Activated B cell treated with CpG ODN at 0.5 μM for 24 hours (primary cell): ENCODE measurements around the gene TRIM2. TPM values are rescaled to one million over a fixed set of nuclear protein-coding genes. Genes with fewer than 3 reads are reported as not detected.

Source experiments
- ATAC-seq: fragments of 200-7000 bp; cut with Tn5 transposase; one replicate; pipeline ENCODE4 v1.10.0; 2021; ENCODE audit warnings: low read depth, mild to moderate bottlenecking, moderate library complexity
- CTCF ChIA-PET: fragments of 350-600 bp; sonication (Branson Sonifier 250); formaldehyde crosslinking; loops from one replicate; lab custom pipeline; 2021; ENCODE audit warnings: antibody characterized with exemption; lab: Charles Lee
- POLR2A ChIA-PET: fragments of 350-600 bp; sonication (Branson Sonifier 250); formaldehyde crosslinking; loops from one replicate; lab custom pipeline; 2021; ENCODE audit warnings: antibody characterized with exemption; lab: Charles Lee
- DNase-seq: peaks from one replicate; pipeline ENCODE4 v3.0.0; 2022
- H3K27ac Mint-ChIP-seq: one replicate; pipeline ENCODE4 v1.8.0; 2020; ENCODE audit warnings: mixed read lengths
- H3K27me3 Mint-ChIP-seq: one replicate; pipeline ENCODE4 v1.8.0; 2021; ENCODE audit warnings: mixed read lengths
- H3K36me3 Mint-ChIP-seq: one replicate; pipeline ENCODE4 v1.8.0; 2021; ENCODE audit warnings: low read depth, mixed read lengths
- H3K4me1 Mint-ChIP-seq: one replicate; pipeline ENCODE4 v1.8.0; 2021; ENCODE audit warnings: mixed read lengths
- H3K4me3 Mint-ChIP-seq: one replicate; pipeline ENCODE4 v1.8.0; 2020; ENCODE audit warnings: mild to moderate bottlenecking, mixed read lengths
- H3K9me3 Mint-ChIP-seq: one replicate; pipeline ENCODE4 v1.8.0; 2020; ENCODE audit warnings: mixed read lengths
- intact Hi-C: fragments of 100-400 bp; cut with micrococcal nuclease; formaldehyde crosslinking; loops from one replicate; pipeline ENCODE4 v1.15.1; 2024
- total RNA-seq: library from RNA; stranded (reverse); gene quantifications from 2 replicates; pipeline ENCODE4 v1.2.3, GENCODE V29; 2022
- TF ChIP-seq, protein P1 (sequence below): fragments of 200-600 bp; IDR thresholded peaks from one replicate; pipeline ENCODE4 v1.8.0; 2022; ENCODE audit warnings: antibody characterized with exemption, mild to moderate bottlenecking

TRIM2 gene
- total RNA-seq, 1 donor from 2014 or later = 5.1 TPM

DNA sequence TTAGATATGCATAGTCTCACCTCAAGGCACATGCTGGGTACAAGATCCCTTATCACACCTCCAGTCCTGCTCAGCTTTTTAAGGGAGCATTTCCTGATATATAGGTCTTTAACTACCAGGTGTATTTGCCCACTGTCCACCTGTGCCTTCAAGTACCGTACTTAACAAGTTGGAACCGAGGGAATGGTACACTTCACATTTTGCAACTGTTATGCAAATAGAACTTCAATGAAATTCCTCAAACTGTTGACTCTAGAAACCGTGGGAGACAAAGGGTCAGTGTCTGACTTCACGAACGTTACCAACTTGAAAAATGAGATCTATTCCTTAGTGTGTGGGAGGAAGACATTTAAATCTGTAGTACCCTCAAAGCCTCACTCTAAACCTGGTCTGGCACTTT is 5.2 kb downstream of the TRIM2 start:
- Mint-ChIP-seq H3K4me1 (peaks cover 10% of the 10 kb centered on the region), H3K27me3 (peaks cover 17% of the 10 kb centered on the region), H3K9me3 (peaks cover 5% of the 10 kb centered on the region), H3K4me3 (no peak overlapping the region), H3K36me3 (no peaks in the 10 kb centered on the region), H3K27ac (no peak overlapping the region)
- DNase-seq (no peak), ATAC-seq (no peak)
- CTCF ChIA-PET = no interaction called here
- intact Hi-C loops = no loop called here
- POLR2A ChIA-PET = no interaction called here
- TF ChIP-seq, protein P1, sequence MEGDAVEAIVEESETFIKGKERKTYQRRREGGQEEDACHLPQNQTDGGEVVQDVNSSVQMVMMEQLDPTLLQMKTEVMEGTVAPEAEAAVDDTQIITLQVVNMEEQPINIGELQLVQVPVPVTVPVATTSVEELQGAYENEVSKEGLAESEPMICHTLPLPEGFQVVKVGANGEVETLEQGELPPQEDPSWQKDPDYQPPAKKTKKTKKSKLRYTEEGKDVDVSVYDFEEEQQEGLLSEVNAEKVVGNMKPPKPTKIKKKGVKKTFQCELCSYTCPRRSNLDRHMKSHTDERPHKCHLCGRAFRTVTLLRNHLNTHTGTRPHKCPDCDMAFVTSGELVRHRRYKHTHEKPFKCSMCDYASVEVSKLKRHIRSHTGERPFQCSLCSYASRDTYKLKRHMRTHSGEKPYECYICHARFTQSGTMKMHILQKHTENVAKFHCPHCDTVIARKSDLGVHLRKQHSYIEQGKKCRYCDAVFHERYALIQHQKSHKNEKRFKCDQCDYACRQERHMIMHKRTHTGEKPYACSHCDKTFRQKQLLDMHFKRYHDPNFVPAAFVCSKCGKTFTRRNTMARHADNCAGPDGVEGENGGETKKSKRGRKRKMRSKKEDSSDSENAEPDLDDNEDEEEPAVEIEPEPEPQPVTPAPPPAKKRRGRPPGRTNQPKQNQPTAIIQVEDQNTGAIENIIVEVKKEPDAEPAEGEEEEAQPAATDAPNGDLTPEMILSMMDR = no peak

DNA sequence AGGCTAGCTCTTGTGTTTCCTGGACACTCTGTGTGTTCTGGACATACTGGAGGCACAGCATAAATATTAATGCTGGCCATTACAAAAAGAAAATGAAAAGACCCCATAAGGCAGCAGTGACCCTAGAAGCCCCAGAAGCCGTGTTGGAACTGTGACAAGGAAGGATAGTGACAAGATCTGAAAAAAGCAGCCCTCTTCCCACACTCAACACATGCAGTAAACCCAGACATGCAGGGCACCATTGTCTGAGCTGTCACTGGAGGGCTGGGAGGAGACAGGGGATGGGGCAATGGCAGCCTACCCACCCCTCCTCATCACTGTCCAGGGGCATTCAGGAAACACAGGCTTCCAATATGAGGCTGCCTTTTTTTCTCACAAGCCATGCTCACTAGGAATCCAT is 6.5 kb downstream of the TRIM2 start:
- ChIA-PET POLR2A (no interaction called here), CTCF (no interaction called here)
- Mint-ChIP-seq H3K36me3 (no peaks in the 10 kb centered on the region), H3K9me3 (peaks cover 5% of the 10 kb centered on the region), H3K27me3 (peaks cover 17% of the 10 kb centered on the region), H3K4me1 (no peaks in the 10 kb centered on the region), H3K4me3 (no peak overlapping the region), H3K27ac (no peak overlapping the region)
- intact Hi-C loops = no loop called here
- TF ChIP-seq, protein P1 = no peak
- DNase-seq (no peak), ATAC-seq (no peak)

DNA sequence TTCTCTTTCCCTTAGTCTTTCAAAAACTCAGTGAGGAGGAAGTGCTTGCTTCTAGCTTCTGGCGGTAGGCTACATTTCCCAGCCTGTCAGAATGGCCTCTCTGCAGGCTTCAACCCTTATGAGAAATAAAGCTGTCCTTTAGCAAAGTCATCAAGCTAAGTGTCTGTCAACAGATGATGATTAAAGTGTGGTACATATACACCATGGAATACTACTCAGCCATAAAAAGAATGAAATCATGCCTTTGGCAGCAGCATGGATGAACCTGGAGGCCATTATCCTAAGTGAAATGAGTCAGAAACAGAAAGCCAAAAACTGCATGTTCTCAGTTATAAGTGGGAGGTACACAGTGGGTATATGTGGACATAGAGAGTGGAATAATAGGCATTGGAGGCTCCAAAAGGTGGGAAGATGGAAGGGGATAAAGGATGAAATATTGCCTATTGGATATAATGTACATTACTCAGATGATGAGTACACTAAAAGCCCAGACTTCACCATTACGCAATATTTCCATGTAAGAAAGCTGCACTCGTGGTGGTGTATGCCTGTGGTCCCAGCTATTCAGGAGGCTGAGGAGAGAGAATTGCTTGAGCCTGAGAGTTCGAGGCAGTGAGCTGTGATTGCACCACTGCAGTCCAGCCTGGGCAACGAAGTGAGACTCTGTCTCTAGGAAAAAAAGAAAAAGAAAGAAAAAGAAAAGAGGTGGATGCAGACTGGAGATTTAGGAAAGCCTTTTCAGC is 7.9 kb downstream of the TRIM2 start:
- intact Hi-C loops = no loop called here
- peaks cover 10% of the 10 kb centered on the region for H3K27me3 Mint-ChIP-seq
- no peaks in the 10 kb centered on the region for H3K36me3 Mint-ChIP-seq
- ATAC-seq (no peak), DNase-seq (no peak)
- CTCF ChIA-PET = no interaction called here
- no peak overlapping the region for H3K4me3 Mint-ChIP-seq
- TF ChIP-seq, protein P1 = no peak
- H3K27ac Mint-ChIP-seq = no peak overlapping the region
- H3K4me1 Mint-ChIP-seq = peaks cover 2% of the 10 kb centered on the region
- H3K9me3 Mint-ChIP-seq = peaks cover 5% of the 10 kb centered on the region
- POLR2A ChIA-PET = no interaction called here

DNA sequence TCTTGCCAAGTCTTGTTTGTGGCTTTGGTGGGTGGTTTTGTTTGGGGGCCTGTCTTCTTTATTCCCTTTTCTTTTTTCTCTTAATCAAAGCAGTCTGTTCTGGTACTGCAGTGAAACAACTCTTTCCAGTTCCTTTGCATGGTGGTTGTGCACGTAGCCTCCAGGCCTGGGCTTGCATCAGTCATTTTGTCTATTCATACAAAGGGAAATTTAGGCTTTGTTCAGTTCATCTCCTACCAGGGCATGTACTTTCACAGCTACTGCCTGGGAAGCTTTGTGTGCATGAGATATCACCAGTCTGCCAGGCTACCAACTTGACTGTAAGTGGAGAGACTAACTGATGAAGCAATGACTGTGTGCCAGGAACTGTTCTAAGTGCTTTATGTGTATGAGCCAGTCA is 8.5 kb downstream of the TRIM2 start:
- Mint-ChIP-seq H3K36me3 (no peaks in the 10 kb centered on the region), H3K9me3 (peaks cover 5% of the 10 kb centered on the region), H3K27ac (no peak overlapping the region), H3K27me3 (peaks cover 10% of the 10 kb centered on the region), H3K4me3 (no peak overlapping the region), H3K4me1 (peaks cover 8% of the 10 kb centered on the region)
- intact Hi-C loops = no loop called here
- TF ChIP-seq, protein P1 = no peak
- POLR2A ChIA-PET = no interaction called here
- CTCF ChIA-PET = no interaction called here
- DNase-seq (no peak), ATAC-seq (no peak)

DNA sequence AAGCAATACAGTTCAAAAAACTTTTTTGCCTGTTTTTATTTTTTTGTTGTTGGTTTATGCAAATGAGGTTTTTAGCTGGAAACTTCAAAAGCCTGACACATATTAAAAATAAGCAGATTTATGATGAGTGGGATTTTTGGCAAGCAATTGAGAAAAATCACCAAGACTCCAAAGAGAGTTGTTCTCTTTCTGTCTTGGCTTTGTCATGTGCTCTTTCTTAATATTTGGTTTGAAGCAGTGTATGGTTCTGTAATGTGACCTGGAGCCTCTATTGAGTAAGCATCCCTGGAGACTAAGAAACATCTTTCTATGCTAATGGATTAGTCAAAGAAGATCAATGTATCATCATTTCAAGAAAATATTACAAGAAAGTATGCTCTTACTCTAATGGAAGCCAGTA is 11.7 kb downstream of the TRIM2 start:
- TF ChIP-seq, protein P1 = no peak
- ChIA-PET CTCF (no interaction called here), POLR2A (no interaction called here)
- H3K4me1 Mint-ChIP-seq = peaks cover 9% of the 10 kb centered on the region
- H3K4me3 Mint-ChIP-seq = no peak overlapping the region
- no peaks in the 10 kb centered on the region for H3K27me3 Mint-ChIP-seq
- H3K36me3 Mint-ChIP-seq = no peaks in the 10 kb centered on the region
- H3K27ac Mint-ChIP-seq = no peak overlapping the region
- DNase-seq = no peak
- ATAC-seq = no peak
- intact Hi-C loops = no loop called here
- H3K9me3 Mint-ChIP-seq = peaks cover 5% of the 10 kb centered on the region
